ENCODE measurements around the gene BMP7. TPM values are rescaled to one million over a fixed set of nuclear protein-coding genes. Genes with fewer than 3 reads are reported as not detected.

Gene BMP7
- total RNA-seq, 2 experiments from 2014 or later = not detected

- no peak for DNase-seq
- Mint-ChIP-seq H3K4me3 (no peak overlapping the region), H3K27ac (no peak overlapping the region), H3K4me1 (ENCODE audit: low read depth) (no peaks in the 10 kb centered on the region), H3K27me3 (ENCODE audit: low read depth) (peaks cover 7% of the 10 kb centered on the region), H3K36me3 (ENCODE audit: low read depth) (no peaks in the 10 kb centered on the region), H3K9me3 (no peaks in the 10 kb centered on the region)
- CTCF ChIA-PET = no interaction called here
- intact Hi-C loops (cut with micrococcal nuclease) = no loop called here
These were observed 51.0 kb downstream of the BMP7 start for GRCh38 chr20:57215426-57215825.

GRCh38 chr20:57214948-57215347 is 51.5 kb downstream of the BMP7 start:
- H3K4me3 Mint-ChIP-seq = no peak overlapping the region
- DNase-seq = no peak
- no peaks in the 10 kb centered on the region for H3K9me3 Mint-ChIP-seq
- intact Hi-C loops (cut with micrococcal nuclease) = no loop called here
- no peaks in the 10 kb centered on the region for H3K36me3 Mint-ChIP-seq (ENCODE audit: low read depth)
- no peak overlapping the region for H3K27ac Mint-ChIP-seq
- CTCF ChIA-PET = no interaction called here
- H3K4me1 Mint-ChIP-seq (ENCODE audit: low read depth) = no peaks in the 10 kb centered on the region
- peaks cover 7% of the 10 kb centered on the region for H3K27me3 Mint-ChIP-seq (ENCODE audit: low read depth)

GRCh38 chr20:57214427-57214826 is 52.0 kb downstream of the BMP7 start:
- CTCF ChIA-PET = no interaction called here
- H3K4me3 Mint-ChIP-seq = no peak overlapping the region
- H3K4me1 Mint-ChIP-seq (ENCODE audit: low read depth) = no peaks in the 10 kb centered on the region
- no peak overlapping the region for H3K27ac Mint-ChIP-seq
- H3K9me3 Mint-ChIP-seq = no peaks in the 10 kb centered on the region
- DNase-seq = no peak
- H3K36me3 Mint-ChIP-seq (ENCODE audit: low read depth) = no peaks in the 10 kb centered on the region
- intact Hi-C loops (cut with micrococcal nuclease) = no loop called here
- H3K27me3 Mint-ChIP-seq (ENCODE audit: low read depth) = peaks cover 7% of the 10 kb centered on the region

GRCh38 chr20:57213924-57214323 is 52.5 kb downstream of the BMP7 start:
- CTCF ChIA-PET = interaction anchor here (1.2 kb wide), 1 partner anchor 34 kb away, joined by 3 read pairs; no protein-coding TSS in a partner anchor
- H3K36me3 Mint-ChIP-seq (ENCODE audit: low read depth) = no peaks in the 10 kb centered on the region
- no peaks in the 10 kb centered on the region for H3K4me1 Mint-ChIP-seq (ENCODE audit: low read depth)
- H3K9me3 Mint-ChIP-seq = no peaks in the 10 kb centered on the region
- H3K27me3 Mint-ChIP-seq (ENCODE audit: low read depth) = peaks cover 7% of the 10 kb centered on the region
- H3K27ac Mint-ChIP-seq = no peak overlapping the region
- DNase-seq = no peak
- H3K4me3 Mint-ChIP-seq = no peak overlapping the region
- intact Hi-C loops (cut with micrococcal nuclease) = no loop called here

GRCh38 chr20:57213291-57213690 is 53.1 kb downstream of the BMP7 start:
- CTCF ChIA-PET = interaction anchor here (0.9 to 1.2 kb wide), 3 partner anchors 9 to 290 kb away, joined by 3 read pairs; no protein-coding TSS in a partner anchor
- Mint-ChIP-seq H3K9me3 (no peaks in the 10 kb centered on the region), H3K4me1 (ENCODE audit: low read depth) (no peaks in the 10 kb centered on the region), H3K27ac (no peak overlapping the region), H3K36me3 (ENCODE audit: low read depth) (no peaks in the 10 kb centered on the region), H3K4me3 (no peak overlapping the region), H3K27me3 (ENCODE audit: low read depth) (peaks cover 10% of the 10 kb centered on the region)
- intact Hi-C loops (cut with micrococcal nuclease) = no loop called here
- DNase-seq = no peak

- intact Hi-C loops (cut with micrococcal nuclease) = no loop called here
- Mint-ChIP-seq H3K36me3 (ENCODE audit: low read depth) (no peaks in the 10 kb centered on the region), H3K27ac (no peak overlapping the region), H3K4me3 (no peak overlapping the region), H3K27me3 (ENCODE audit: low read depth) (peaks cover 10% of the 10 kb centered on the region), H3K9me3 (no peaks in the 10 kb centered on the region), H3K4me1 (ENCODE audit: low read depth) (no peaks in the 10 kb centered on the region)
- no peak for DNase-seq
- CTCF ChIA-PET = interaction anchor here (0.9 to 1.2 kb wide), 3 partner anchors 9 to 291 kb away, joined by 3 read pairs; no protein-coding TSS in a partner anchor
These were observed 53.7 kb downstream of the BMP7 start for GRCh38 chr20:57212534-57213276.

GRCh38 chr20:57211908-57212533 is 54.4 kb downstream of the BMP7 start:
- CTCF ChIA-PET = no interaction called here
- no peak for DNase-seq
- peaks cover 12% of the 10 kb centered on the region for H3K27me3 Mint-ChIP-seq (ENCODE audit: low read depth)
- H3K27ac Mint-ChIP-seq = no peak overlapping the region
- H3K36me3 Mint-ChIP-seq (ENCODE audit: low read depth) = no peaks in the 10 kb centered on the region
- peaks cover 5% of the 10 kb centered on the region for H3K9me3 Mint-ChIP-seq
- no peak overlapping the region for H3K4me3 Mint-ChIP-seq
- intact Hi-C loops (cut with micrococcal nuclease) = no loop called here
- no peaks in the 10 kb centered on the region for H3K4me1 Mint-ChIP-seq (ENCODE audit: low read depth)

- H3K9me3 Mint-ChIP-seq = peaks cover 7% of the 10 kb centered on the region
These were observed 55.0 kb downstream of the BMP7 start for GRCh38 chr20:57211406-57211805.

GRCh38 chr20:57210911-57211280 is 55.5 kb downstream of the BMP7 start:
- intact Hi-C loops (cut with micrococcal nuclease) = no loop called here
- DNase-seq = no peak
- CTCF ChIA-PET = no interaction called here
- Mint-ChIP-seq H3K27me3 (ENCODE audit: low read depth) (peaks cover 15% of the 10 kb centered on the region), H3K27ac (no peak overlapping the region), H3K9me3 (peaks cover 7% of the 10 kb centered on the region), H3K4me1 (ENCODE audit: low read depth) (no peaks in the 10 kb centered on the region), H3K36me3 (ENCODE audit: low read depth) (no peaks in the 10 kb centered on the region), H3K4me3 (no peak overlapping the region)

More at GRCh38 chr20:57211406-57211805, 55.0 kb downstream of the BMP7 start:
- Mint-ChIP-seq H3K36me3 (ENCODE audit: low read depth) (no peaks in the 10 kb centered on the region), H3K4me1 (ENCODE audit: low read depth) (no peaks in the 10 kb centered on the region), H3K27ac (no peak overlapping the region), H3K27me3 (ENCODE audit: low read depth) (peaks cover 15% of the 10 kb centered on the region), H3K4me3 (no peak overlapping the region)
- intact Hi-C loops (cut with micrococcal nuclease) = no loop called here
- DNase-seq = no peak
- CTCF ChIA-PET = no interaction called here

DNA sequence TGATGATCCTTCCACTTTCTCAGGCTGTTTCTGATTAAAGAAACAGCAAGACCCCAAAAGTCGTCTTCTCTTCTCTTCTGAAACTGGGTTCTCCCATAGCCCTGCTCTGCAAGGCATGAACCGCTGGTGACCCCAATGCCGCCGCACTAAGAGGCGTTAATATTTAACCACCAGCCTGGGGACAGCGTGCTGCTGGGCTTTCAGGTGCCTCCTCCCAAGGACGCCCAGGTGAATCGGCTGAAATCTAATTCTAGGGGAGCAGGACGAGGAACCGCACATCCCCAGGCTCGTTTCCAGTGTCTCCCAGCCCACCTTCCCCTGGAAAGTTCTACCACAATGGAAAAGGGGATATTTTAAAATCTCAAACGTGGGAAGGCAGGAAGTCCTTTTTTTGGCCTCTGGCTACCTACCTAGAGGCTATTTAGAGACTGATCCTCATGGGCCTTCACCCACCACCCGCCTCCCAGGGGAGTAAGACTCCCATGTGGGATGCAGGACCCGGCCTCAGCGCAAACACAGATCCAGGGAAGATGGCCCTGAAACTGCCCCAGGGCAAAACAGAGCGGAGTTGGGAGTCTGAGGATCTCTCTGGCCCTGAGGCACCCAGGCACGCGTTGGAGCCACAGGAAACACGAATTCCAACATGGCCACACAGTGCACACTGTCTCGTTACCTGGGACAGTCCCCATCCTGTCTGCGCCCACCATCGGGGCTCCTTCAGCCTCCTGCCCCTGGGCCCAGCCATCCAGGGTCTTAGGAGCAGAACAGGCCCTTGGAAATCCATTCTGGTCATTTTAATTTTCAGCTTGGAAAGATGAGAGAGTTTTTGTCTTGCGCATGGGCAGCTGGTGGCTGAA is 56.2 kb downstream of the BMP7 start:
- no peak for DNase-seq
- no peaks in the 10 kb centered on the region for H3K36me3 Mint-ChIP-seq (ENCODE audit: low read depth)
- H3K27me3 Mint-ChIP-seq (ENCODE audit: low read depth) = peaks cover 15% of the 10 kb centered on the region
- no peak overlapping the region for H3K4me3 Mint-ChIP-seq
- no peaks in the 10 kb centered on the region for H3K4me1 Mint-ChIP-seq (ENCODE audit: low read depth)
- peaks cover 7% of the 10 kb centered on the region for H3K9me3 Mint-ChIP-seq
- CTCF ChIA-PET = interaction anchor here (0.6 kb wide), 1 partner anchor 328 kb away, joined by 3 read pairs; no protein-coding TSS in a partner anchor
- intact Hi-C loops (cut with micrococcal nuclease) = no loop called here
- H3K27ac Mint-ChIP-seq = no peak overlapping the region

- intact Hi-C loops (cut with micrococcal nuclease) = no loop called here
- Mint-ChIP-seq H3K4me1 (ENCODE audit: low read depth) (no peaks in the 10 kb centered on the region), H3K27me3 (ENCODE audit: low read depth) (peaks cover 12% of the 10 kb centered on the region), H3K9me3 (peaks cover 7% of the 10 kb centered on the region), H3K36me3 (ENCODE audit: low read depth) (no peaks in the 10 kb centered on the region), H3K4me3 (no peak overlapping the region), H3K27ac (no peak overlapping the region)
- CTCF ChIA-PET = interaction anchor here (0.6 kb wide), 1 partner anchor 328 kb away, joined by 3 read pairs; no protein-coding TSS in a partner anchor
- no peak for DNase-seq
These were observed 57.0 kb downstream of the BMP7 start for GRCh38 chr20:57209413-57209812.

DNA sequence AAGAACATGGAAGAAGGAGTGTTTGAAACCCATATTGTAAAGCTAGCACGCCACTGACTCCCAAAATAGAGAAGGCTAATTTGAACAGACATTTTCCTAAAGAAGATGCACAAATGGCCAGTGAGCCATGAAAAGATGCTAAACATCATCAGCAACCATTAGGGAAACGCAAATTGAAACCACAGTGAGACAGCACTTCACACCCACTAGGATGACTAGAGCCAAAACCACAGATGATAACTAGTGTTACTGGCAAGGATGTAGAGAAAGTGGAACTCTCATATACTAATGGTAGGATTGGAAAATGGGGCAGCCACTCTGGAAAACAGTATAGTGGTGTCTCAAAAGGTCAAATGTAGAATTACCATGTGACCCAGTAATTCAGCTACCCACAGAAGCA is 58.2 kb downstream of the BMP7 start:
- H3K27ac Mint-ChIP-seq = no peak overlapping the region
- peaks cover 12% of the 10 kb centered on the region for H3K27me3 Mint-ChIP-seq (ENCODE audit: low read depth)
- H3K4me1 Mint-ChIP-seq (ENCODE audit: low read depth) = no peaks in the 10 kb centered on the region
- DNase-seq = no peak
- no peaks in the 10 kb centered on the region for H3K36me3 Mint-ChIP-seq (ENCODE audit: low read depth)
- intact Hi-C loops (cut with micrococcal nuclease) = no loop called here
- H3K4me3 Mint-ChIP-seq = no peak overlapping the region
- H3K9me3 Mint-ChIP-seq = peaks cover 7% of the 10 kb centered on the region
- CTCF ChIA-PET = no interaction called here

All from activated naive CD4-positive, alpha-beta T cell treated with anti-CD3 and anti-CD28 coated beads for 36 hours (primary cell).